Measurements from ENCODE around the gene LATS1. TPM values are rescaled to one million over a fixed set of nuclear protein-coding genes. Genes with fewer than 3 reads are reported as not detected.
"Not testable (repeated sequence)": the region's sequence is repeated elsewhere in the genome, so short reads cannot be mapped to it uniquely, and the experiment has no call there.

The LATS1 gene
- total RNA-seq, 4 donors from 2014 or later: 29.2 to 54.5 (median 35.6) TPM

- Histone ChIP-seq H3K4me1 (no peaks in the 10 kb centered on the region), H3K9me3 (no peaks in the 10 kb centered on the region), H3K27ac (no peak overlapping the region), H3K27me3 (no peaks in the 10 kb centered on the region), H3K36me3 (peaks cover 5 to 61% of the 10 kb centered on the region in 2 donors), H3K4me3 (no peak overlapping the region)
- TF ChIP-seq POLR2AphosphoS5 (IDR thresholded peaks at IDR 0.05) (no peak), CTCF (IDR thresholded peaks at IDR 0.05) (no peak), POLR2A (IDR thresholded peaks at IDR 0.05) (no peak), EP300 (IDR thresholded peaks at IDR 0.05) (no peak)
- no peak for ATAC-seq
- WGBS, 2 donors (ENCODE audit: low coverage in 1 of 2): 91% methylated on average over 2 of the region's 2 CpGs; no CpG with 5 or more reads in 1 of the 2 donors
These were observed 26.7 kb downstream of the LATS1 start for GRCh38 chr6:149691201-149691600.

- no peak for TF ChIP-seq POLR2AphosphoS5 (IDR thresholded peaks at IDR 0.05)
- no peak for TF ChIP-seq POLR2A (IDR thresholded peaks at IDR 0.05)
- no peak for TF ChIP-seq EP300 (IDR thresholded peaks at IDR 0.05)
- no peak for TF ChIP-seq CTCF (IDR thresholded peaks at IDR 0.05)
- 68 to 87% methylated on average over 7 of the region's 7 CpGs for WGBS, 2 donors (ENCODE audit: low coverage in 1 of 2)
- ATAC-seq: no peak
- Histone ChIP-seq H3K36me3 (peaks cover 0 to 46% of the 10 kb centered on the region in 2 donors), H3K27ac (no peak overlapping the region), H3K4me3 (no peak overlapping the region), H3K27me3 (no peaks in the 10 kb centered on the region), H3K4me1 (peaks cover 0 to 8% (median 0%) of the 10 kb centered on the region in 3 donors), H3K9me3 (no peaks in the 10 kb centered on the region)
These were observed 31.7 kb downstream of the LATS1 start for GRCh38 chr6:149686230-149686629.

- no peak for TF ChIP-seq POLR2A (IDR thresholded peaks at IDR 0.05)
- TF ChIP-seq POLR2AphosphoS5 (IDR thresholded peaks at IDR 0.05): peak; percentile 34
- 61 to 88% methylated on average over 3 to 4 of the region's 4 CpGs for WGBS, 2 donors (ENCODE audit: low coverage in 1 of 2)
- Histone ChIP-seq H3K27me3 (no peaks in the 10 kb centered on the region), H3K9me3 (no peaks in the 10 kb centered on the region), H3K4me1 (peaks cover 0 to 8% (median 0%) of the 10 kb centered on the region in 3 donors), H3K4me3 (no peak overlapping the region), H3K27ac (peak overlapping the region in 1 of 4 donors; percentile 33), H3K36me3 (peaks cover 0 to 44% of the 10 kb centered on the region in 2 donors)
- ATAC-seq: no peak
These were observed 34.5 kb downstream of the LATS1 start for GRCh38 chr6:149683256-149683859.

- H3K9me3 ChIP-seq, H3K4me1 ChIP-seq, H3K27ac ChIP-seq, H3K27me3 ChIP-seq, ATAC-seq, H3K4me3 ChIP-seq: not testable (repeated sequence)
- H3K36me3 ChIP-seq: peaks cover 0 to 54% of the 10 kb centered on the region in 2 donors
- 88 to 96% methylated on average over 9 to 11 of the region's 14 CpGs for WGBS, 2 donors (ENCODE audit: low coverage in 1 of 2)
These were observed 36.1 kb downstream of the LATS1 start for GRCh38 chr6:149681845-149682244.

- no peaks in the 10 kb centered on the region for H3K27me3 ChIP-seq
- H3K4me1 ChIP-seq: peaks cover 0 to 8% (median 0%) of the 10 kb centered on the region in 3 donors
- H3K27ac ChIP-seq: no peak overlapping the region
- peaks cover 0 to 61% of the 10 kb centered on the region in 2 donors for H3K36me3 ChIP-seq
- no peaks in the 10 kb centered on the region for H3K9me3 ChIP-seq
- H3K4me3 ChIP-seq: no peak overlapping the region
- TF ChIP-seq POLR2A (IDR thresholded peaks at IDR 0.05) (no peak), POLR2AphosphoS5 (IDR thresholded peaks at IDR 0.05) (no peak), EP300 (IDR thresholded peaks at IDR 0.05) (no peak), CTCF (IDR thresholded peaks at IDR 0.05) (no peak)
- ATAC-seq: no peak
These were observed 36.7 kb downstream of the LATS1 start for GRCh38 chr6:149681209-149681608.

GRCh38 chr6:149680503-149680902, 37.4 kb downstream of the LATS1 start:
- no peak overlapping the region for H3K4me3 ChIP-seq
- H3K27ac ChIP-seq: no peak overlapping the region
- ATAC-seq: no peak
- no peak for TF ChIP-seq CTCF (IDR thresholded peaks at IDR 0.05)
- TF ChIP-seq EP300 (IDR thresholded peaks at IDR 0.05): no peak
- TF ChIP-seq POLR2AphosphoS5 (IDR thresholded peaks at IDR 0.05): no peak
- TF ChIP-seq POLR2A (IDR thresholded peaks at IDR 0.05): no peak
- H3K36me3 ChIP-seq: peaks cover 3 to 67% of the 10 kb centered on the region in 2 donors
- peaks cover 0 to 8% (median 0%) of the 10 kb centered on the region in 3 donors for H3K4me1 ChIP-seq
- H3K9me3 ChIP-seq: no peaks in the 10 kb centered on the region
- H3K27me3 ChIP-seq: no peaks in the 10 kb centered on the region
- 25 to 43% methylated on average over 1 of the region's 1 CpG for WGBS, 2 donors (ENCODE audit: low coverage in 1 of 2)

- ATAC-seq, H3K9me3 ChIP-seq, H3K4me1 ChIP-seq, H3K4me3 ChIP-seq, H3K27me3 ChIP-seq, H3K27ac ChIP-seq: not testable (repeated sequence)
- peaks cover 3 to 100% of the 10 kb centered on the region in 2 donors for H3K36me3 ChIP-seq
These were observed 45.6 kb downstream of the LATS1 start for GRCh38 chr6:149672265-149672664.
